H1 (cell line): ENCODE measurements around the gene CYP2C8. TPM values are rescaled to one million over a fixed set of nuclear protein-coding genes. Genes with fewer than 3 reads are reported as not detected.

Experiments used
- CTCF ChIA-PET: fragments of 300-600 bp; sonication (Branson Sonifier 250); formaldehyde crosslinking; loops from one replicate; lab custom pipeline; 2021; ENCODE audit not compliant: partially characterized antibody; lab: Charles Lee
- POLR2A ChIA-PET: fragments of 300-600 bp; sonication (Branson Sonifier 250); formaldehyde crosslinking; loops from one replicate; lab custom pipeline; 2021; ENCODE audit warnings: inconsistent platforms; ENCODE audit not compliant: partially characterized antibody; lab: Charles Lee
- DNase-seq, 2 experiments: peaks; one replicate each; pipeline versions ENCODE4 v3.0.0 to v3.0.0-alpha.2; 2010 to 2022; ENCODE audit warnings: low spot score in 2 of 2, low read depth in 1 of 2, mixed read lengths in 1 of 2
- FAIRE-seq: peaks from 2 replicates; lab custom pipeline; 2011; peaks lifted over from hg19 to GRCh38; lab: Jason Lieb, UNC
- H2AFZ ChIP-seq: 2 replicates; pipeline ENCODE4 v1.8.1; 2012; ENCODE audit warnings: low read length, inconsistent platforms
- H2AK5ac ChIP-seq: 2 replicates; pipeline ENCODE4 v1.6.1; 2013; ENCODE audit warnings: low read depth, low read length
- H2BK120ac ChIP-seq: replicated peaks from 2 replicates; pipeline ENCODE3; 2013; ENCODE audit warnings: low read depth, low read length, inconsistent platforms
- H2BK12ac ChIP-seq: 2 replicates; pipeline ENCODE4 v1.6.1; 2013; ENCODE audit warnings: low read depth, low read length
- H2BK15ac ChIP-seq: 2 replicates; pipeline ENCODE4 v1.6.1; 2013; ENCODE audit warnings: low read length
- H2BK20ac ChIP-seq: 2 replicates; pipeline ENCODE4 v1.6.1; 2013; ENCODE audit warnings: low read length
- H2BK5ac ChIP-seq: 2 replicates; pipeline ENCODE4 v1.6.1; 2013; ENCODE audit warnings: low read depth, low read length
- H3K14ac ChIP-seq: 2 replicates; pipeline ENCODE4 v1.6.1; 2013; ENCODE audit warnings: inconsistent platforms; ENCODE audit not compliant: insufficient read length
- H3K18ac ChIP-seq: 2 replicates; pipeline ENCODE4 v1.6.1; 2013; ENCODE audit warnings: low read length; ENCODE audit errors: extremely low read depth
- H3K23ac ChIP-seq: 2 replicates; pipeline ENCODE4 v1.6.1; 2013; ENCODE audit warnings: inconsistent platforms; ENCODE audit not compliant: insufficient read length
- H3K23me2 ChIP-seq: 2 replicates; pipeline ENCODE4 v1.6.1; 2013; ENCODE audit warnings: low read depth, low read length
- H3K27ac ChIP-seq: 2 replicates; pipeline ENCODE4 v1.6.1; 2011; ENCODE audit warnings: low read depth, low read length, inconsistent platforms
- H3K27me3 ChIP-seq, 4 experiments: replicated peaks in 1 of 4; 1 replicate in 1 of 4; 2 replicates in 3 of 4; pipeline versions ENCODE4 v1.6.1 to v1.8.1; 2011 to 2013; ENCODE audit warnings: low read length in 3 of 4, mild to moderate bottlenecking in 3 of 4, inconsistent platforms in 2 of 4, mixed read lengths in 2 of 4, moderate library complexity in 1 of 4; ENCODE audit not compliant: control insufficient read depth in 3 of 4, insufficient read depth in 3 of 4; ENCODE audit errors: extremely low read depth in 1 of 4
- H3K36me3 ChIP-seq, 4 experiments: 2 replicates each; pipeline versions ENCODE4 v1.6.1 to v1.8.1; 2011 to 2013; ENCODE audit warnings: mild to moderate bottlenecking in 4 of 4, low read length in 3 of 4, moderate library complexity in 2 of 4, control low read depth in 1 of 4, inconsistent platforms in 1 of 4; ENCODE audit not compliant: insufficient read depth in 4 of 4, control insufficient read depth in 2 of 4
- H3K4ac ChIP-seq: replicated peaks from 2 replicates; pipeline ENCODE3; 2013; ENCODE audit warnings: low read length, low read depth, mixed read lengths, inconsistent platforms; ENCODE audit not compliant: insufficient read length
- H3K4me1 ChIP-seq, 4 experiments: replicated peaks in 1 of 4; 1 replicate in 1 of 4; 2 replicates in 3 of 4; pipeline versions ENCODE4 v1.6.1 to v1.8.1; 2011 to 2013; ENCODE audit warnings: low read length in 3 of 4, inconsistent platforms in 2 of 4, mixed read lengths in 1 of 4; ENCODE audit not compliant: insufficient read depth in 4 of 4, control insufficient read depth in 3 of 4
- H3K4me2 ChIP-seq, 2 experiments: 2 replicates each; pipeline versions ENCODE4 v1.6.1 to v1.8.1; 2011 to 2013; ENCODE audit warnings: low read depth in 2 of 2, low read length in 2 of 2, control low read depth in 1 of 2, inconsistent platforms in 1 of 2, mild to moderate bottlenecking in 1 of 2; ENCODE audit not compliant: insufficient read depth in 1 of 2
- H3K4me3 ChIP-seq, 4 experiments: fragments of 200-600, 300-600 bp in 1 of 4; sonication (generic), shearing (Covaris generic), sonication (Bioruptor Twin) in 1 of 4; 2 replicates each; pipeline versions ENCODE4 v1.5.1 to v1.8.1; 2011 to 2016; ENCODE audit warnings: low read length in 4 of 4, low read depth in 3 of 4, control low read depth in 2 of 4, inconsistent platforms in 2 of 4, mild to moderate bottlenecking in 2 of 4, mixed read lengths in 1 of 4, moderate library complexity in 1 of 4; ENCODE audit not compliant: insufficient read depth in 2 of 4; ENCODE audit errors: extremely low read depth in 1 of 4
- H3K56ac ChIP-seq: replicated peaks from 2 replicates; pipeline ENCODE3; 2013; ENCODE audit warnings: low read depth, mild to moderate bottlenecking, mixed read lengths, low read length, inconsistent platforms; ENCODE audit not compliant: insufficient read length
- H3K79me1 ChIP-seq: 2 replicates; pipeline ENCODE4 v1.6.1; 2013; ENCODE audit warnings: low read depth, low read length, control low read depth
- H3K79me2 ChIP-seq, 2 experiments: 2 replicates each; pipeline versions ENCODE4 v1.6.1 to v1.8.1; 2012 to 2013; ENCODE audit warnings: low read length in 2 of 2, mild to moderate bottlenecking in 2 of 2, inconsistent platforms in 1 of 2; ENCODE audit not compliant: insufficient read depth in 2 of 2, control insufficient read depth in 1 of 2
- H3K9ac ChIP-seq, 4 experiments: replicated peaks in 1 of 4; 1 replicate in 1 of 4; 2 replicates in 3 of 4; pipeline versions ENCODE4 v1.6.1 to v1.8.1; 2011 to 2013; ENCODE audit warnings: low read depth in 3 of 4, low read length in 3 of 4, control low read depth in 2 of 4, mild to moderate bottlenecking in 2 of 4, moderate library complexity in 2 of 4, inconsistent platforms in 1 of 4; ENCODE audit errors: extremely low read depth in 1 of 4
- H3K9me3 ChIP-seq, 2 experiments: 2 replicates each; pipeline versions ENCODE4 v1.6.1 to v1.8.1; 2012 to 2013; ENCODE audit warnings: mild to moderate bottlenecking in 2 of 2, moderate library complexity in 2 of 2, control low read depth in 1 of 2, inconsistent platforms in 1 of 2, low read depth in 1 of 2, low read length in 1 of 2, mixed read lengths in 1 of 2; ENCODE audit not compliant: insufficient read depth in 2 of 2
- H4K20me1 ChIP-seq, 2 experiments: replicated peaks in 1 of 2; 2 replicates each; pipeline versions ENCODE3 to v1.8.1; 2011 to 2013; ENCODE audit warnings: inconsistent platforms in 2 of 2, low read length in 2 of 2, mild to moderate bottlenecking in 1 of 2; ENCODE audit not compliant: insufficient read depth in 2 of 2, control insufficient read depth in 1 of 2
- H4K5ac ChIP-seq: 2 replicates; pipeline ENCODE4 v1.6.1; 2013; ENCODE audit warnings: low read length, low read depth, mixed read lengths, inconsistent platforms; ENCODE audit not compliant: insufficient read length
- H4K8ac ChIP-seq: 2 replicates; pipeline ENCODE4 v1.8.0; 2013; ENCODE audit warnings: mild to moderate bottlenecking, moderate library complexity, low read length, inconsistent platforms; ENCODE audit not compliant: insufficient read depth; ENCODE audit errors: extremely low read depth
- H4K91ac ChIP-seq: replicated peaks from 2 replicates; pipeline ENCODE3; 2013; ENCODE audit warnings: low read length, mixed read lengths, inconsistent platforms; ENCODE audit not compliant: insufficient read length
- ATF3 ChIP-seq: IDR thresholded peaks from 2 replicates; pipeline ENCODE4 v1.6.1; 2011; ENCODE audit warnings: low read depth, mild to moderate bottlenecking, low read length; ENCODE audit not compliant: insufficient read depth
- BACH1 ChIP-seq: IDR thresholded peaks from 2 replicates; pipeline ENCODE4 v1.6.1; 2012; ENCODE audit warnings: low read length, improper control_type of control experiment
- CBX8 ChIP-seq: fragments of 300-800, 300-1000 bp; sonication (generic); IDR thresholded peaks from 2 replicates; pipeline ENCODE4 v1.7.1; 2016; ENCODE audit warnings: low read depth, low read length, borderline replicate concordance
- CTCF ChIP-seq, 3 experiments: IDR thresholded peaks; 1 replicate in 2 of 3; 2 replicates in 1 of 3; pipeline versions ENCODE4 v1.5.1 to v1.6.1; 2011; ENCODE audit warnings: low read length in 3 of 3, mild to moderate bottlenecking in 3 of 3, inconsistent platforms in 2 of 3, low read depth in 1 of 3, moderate library complexity in 1 of 3; ENCODE audit not compliant: insufficient read depth in 1 of 3; ENCODE audit errors: control extremely low read depth in 1 of 3
- EGR1 ChIP-seq: IDR thresholded peaks from 2 replicates; pipeline ENCODE4 v1.6.1; 2011; ENCODE audit warnings: low read depth, low read length, borderline replicate concordance
- KDM1A ChIP-seq: fragments of 200-600, 300-600 bp; sonication (generic); IDR thresholded peaks from 2 replicates; pipeline ENCODE4 v1.7.1; 2016; ENCODE audit warnings: mild to moderate bottlenecking, low read length, borderline replicate concordance
- NRF1 ChIP-seq: IDR thresholded peaks from 2 replicates; pipeline ENCODE4 v1.6.1; 2011; ENCODE audit warnings: mild to moderate bottlenecking, low read depth, low read length, improper control_type of control experiment
- POLR2A ChIP-seq, 2 experiments: IDR thresholded peaks; 1 replicate in 1 of 2; 2 replicates in 1 of 2; pipeline ENCODE4 v1.6.1; 2011; ENCODE audit warnings: low read depth in 2 of 2, low read length in 2 of 2, mild to moderate bottlenecking in 2 of 2; ENCODE audit errors: control extremely low read depth in 1 of 2
- RFX5 ChIP-seq: IDR thresholded peaks from 2 replicates; pipeline ENCODE4 v1.6.1; 2011; ENCODE audit warnings: low read depth, low read length, improper control_type of control experiment, borderline replicate concordance
- SIN3A ChIP-seq, 2 experiments: IDR thresholded peaks in 1 of 2; conservative IDR thresholded peaks in 1 of 2; 2 replicates each; pipeline ENCODE4 v1.6.1; 2011 to 2012; ENCODE audit warnings: low read length in 2 of 2, improper control_type of control experiment in 1 of 2, low read depth in 1 of 2, mild to moderate bottlenecking in 1 of 2
- SRF ChIP-seq: IDR thresholded peaks from 2 replicates; pipeline ENCODE4 v1.6.1; 2011; ENCODE audit warnings: mild to moderate bottlenecking, low read depth, low read length, moderate library complexity
- WGBS, 2 experiments: shearing (Covaris generic) in 1 of 2; methylation state at CpG; one replicate each; pipeline versions ENCODE4 v1.1.6 to v1.1.7; 2013 to 2015; ENCODE audit warnings: low lambda C conversion rate in 2 of 2, mixed read lengths in 2 of 2, inconsistent platforms in 1 of 2, low coverage in 1 of 2, missing lambda C conversion rate in 1 of 2; ENCODE audit not compliant: insufficient replicate concordance in 2 of 2, insufficient coverage in 1 of 2, insufficient read length in 1 of 2; ENCODE audit errors: extremely low coverage in 1 of 2, missing lambda C conversion rate in 1 of 2; 5-methylcytosine and 5-hydroxymethylcytosine counted together
- polyA plus RNA-seq, 7 experiments: library from polyadenylated mRNA; depleted of rRNA in 3 of 7; stranded (reverse) in 5 of 7; unstranded in 2 of 7; fragments of >200 nt in 5 of 7; fragments of 200-250 nt in 2 of 7; gene quantifications; 1 replicate in 5 of 7; 2 replicates in 1 of 7; 4 replicates in 1 of 7; pipeline versions ENCODE4 v1.2.1 to v1.2.3, GENCODE V29; 2011 to 2013; ENCODE audit warnings: missing spikeins in 2 of 7, mixed read lengths in 2 of 7
- total RNA-seq: library from RNA; stranded (reverse); fragmentation: NEBNext Ultra II Directional; extraction: Animal tissue kit (Norgen Biotek cat#: 25700); gene quantifications from 2 replicates; pipeline ENCODE4 v1.2.1, GENCODE V29; 2021

Gene CYP2C8
- total and polyA plus RNA-seq, 2 of the 8 experiments (the other 6 are each of a cell fraction or from before 2014, with no cell fraction given), result 0.32 to 0.89 TPM

GRCh38 chr10:95116869-95117269, 47.6 kb upstream of the CYP2C8 start:
- no peaks in the 10 kb centered on the region for H3K27me3 ChIP-seq
- H3K79me1 ChIP-seq, result no peaks in the 10 kb centered on the region
- no peak overlapping the region for H2BK5ac ChIP-seq
- H4K20me1 ChIP-seq, result no peaks in the 10 kb centered on the region
- DNase-seq (no peak), FAIRE-seq (no peak)
- H3K4me1 ChIP-seq, result no peaks in the 10 kb centered on the region
- H2BK12ac ChIP-seq, result no peak overlapping the region
- ChIA-PET CTCF (no interaction called here), POLR2A (no interaction called here)
- H2BK120ac ChIP-seq, result no peak overlapping the region
- no peak overlapping the region for H3K56ac ChIP-seq
- H3K4me2 ChIP-seq, result no peak overlapping the region
- no peaks in the 10 kb centered on the region for H3K79me2 ChIP-seq
- no peak overlapping the region for H4K91ac ChIP-seq
- no peak overlapping the region for H3K18ac ChIP-seq
- H3K4ac ChIP-seq, result no peak overlapping the region
- no peak overlapping the region for H2BK15ac ChIP-seq
- WGBS, 2 experiments, result 73% methylated on average over 2 of the region's 2 CpGs; no CpG with 5 or more reads in 1 of the 2 experiments
- H3K4me3 ChIP-seq, result no peak overlapping the region
- no peak overlapping the region for H2AFZ ChIP-seq
- H2AK5ac ChIP-seq, result no peak overlapping the region
- H3K9ac ChIP-seq, result no peak overlapping the region
- H2BK20ac ChIP-seq, result no peak overlapping the region
- H4K5ac ChIP-seq, result no peak overlapping the region
- H3K27ac ChIP-seq, result no peak overlapping the region
- H3K36me3 ChIP-seq, result no peaks in the 10 kb centered on the region
- H3K23me2 ChIP-seq, result no peaks in the 10 kb centered on the region
- peaks cover 18 to 19% of the 10 kb centered on the region in 2 experiments for H3K9me3 ChIP-seq
- H3K23ac ChIP-seq, result no peak overlapping the region
- H4K8ac ChIP-seq, result no peak overlapping the region
- no peak overlapping the region for H3K14ac ChIP-seq
- TF ChIP-seq RFX5 (no peak), EGR1 (no peak), BACH1 (no peak), ATF3 (no peak), SRF (no peak), CBX8 (no peak), NRF1 (no peak), KDM1A (no peak), CTCF (IDR thresholded peaks at IDR 0.05; ENCODE audit: control extremely low read depth in 1 of 3, insufficient read depth in 1 of 3, low read depth in 1 of 3, low read length in 3 of 3) (no peak), SIN3A (conservative IDR thresholded peaks at IDR 0.05 in 1 of 2, IDR thresholded peaks at IDR 0.05 in 1 of 2; ENCODE audit: low read depth in 1 of 2, low read length in 2 of 2) (no peak), POLR2A (IDR thresholded peaks at IDR 0.05; ENCODE audit: control extremely low read depth in 1 of 2, low read depth in 2 of 2, low read length in 2 of 2) (no peak)
